NCI-H460 (cell line): ENCODE results near the gene MIOX. TPM values are rescaled to one million over a fixed set of nuclear protein-coding genes. Genes with fewer than 3 reads are reported as not detected.
A peak's percentile ranks its signal among the peaks of the same experiment; 100 is the strongest.

Experiments used
- DNase-seq: peaks from one replicate; pipeline ENCODE4 v3.0.0-alpha.2; 2016; ENCODE audit warnings: low read depth; ENCODE audit errors: extremely low read depth
- total RNA-seq: library from RNA; depleted of rRNA; stranded (reverse); fragments of >200 nt; shearing (Covaris generic); gene quantifications from 2 replicates; pipeline ENCODE4 v1.2.3, GENCODE V29; 2014

MIOX gene
- total RNA-seq, 1 experiment from 2014 or later, result 0.27 TPM

DNA sequence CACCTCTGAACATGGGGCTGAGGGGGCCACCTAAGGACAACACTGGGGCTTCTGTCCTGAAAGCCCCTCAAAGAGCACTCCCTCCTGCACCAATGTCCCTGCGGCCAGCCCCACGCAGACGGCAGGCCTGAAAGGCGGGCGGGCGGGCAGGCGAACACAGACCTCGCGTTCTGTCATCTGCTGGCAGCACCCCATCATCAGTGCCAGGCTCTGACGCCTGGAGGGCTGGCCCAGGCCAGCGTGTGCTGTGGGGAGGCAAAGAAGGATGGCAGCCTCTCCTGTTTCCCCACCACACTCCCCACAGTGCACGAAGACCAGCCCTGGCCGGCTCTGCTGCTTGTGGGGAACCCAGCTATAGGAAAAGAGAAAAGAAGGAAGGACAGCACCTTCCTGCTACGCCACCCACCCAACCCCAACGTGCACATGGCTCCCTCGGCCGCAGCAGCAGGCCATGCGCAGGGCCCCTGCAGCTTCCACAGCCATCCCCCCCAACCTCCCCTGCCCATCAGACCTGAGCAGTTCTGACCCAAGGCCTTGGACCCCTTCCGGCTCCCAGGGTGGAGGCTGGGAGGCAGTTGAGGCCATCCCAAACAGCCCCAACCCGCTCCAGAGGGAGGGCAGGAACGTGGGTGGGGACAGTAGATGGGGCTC lies 15.3 kb upstream of the MIOX start:
- DNase-seq, result no peak

DNA sequence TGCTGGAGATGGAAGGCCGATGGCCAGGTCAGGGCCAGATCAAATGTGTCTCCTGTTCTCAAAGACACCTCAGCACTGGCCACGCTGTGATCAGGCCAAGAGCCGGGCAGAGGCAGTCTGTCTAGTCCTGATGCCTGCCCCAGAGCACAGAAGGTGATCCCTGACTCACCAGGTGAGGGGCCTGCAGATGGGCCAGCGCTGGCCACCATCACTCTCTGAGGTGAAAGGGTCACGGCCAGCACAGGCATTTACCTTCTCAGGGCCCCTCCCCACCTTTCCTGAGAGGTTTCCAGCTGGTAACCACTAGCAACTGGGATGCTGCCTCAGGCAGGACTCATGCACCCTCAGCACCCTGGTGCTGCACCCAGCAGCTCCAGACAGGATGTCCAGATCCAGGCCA lies 14.7 kb upstream of the MIOX start:
- DNase-seq, result no peak

DNA sequence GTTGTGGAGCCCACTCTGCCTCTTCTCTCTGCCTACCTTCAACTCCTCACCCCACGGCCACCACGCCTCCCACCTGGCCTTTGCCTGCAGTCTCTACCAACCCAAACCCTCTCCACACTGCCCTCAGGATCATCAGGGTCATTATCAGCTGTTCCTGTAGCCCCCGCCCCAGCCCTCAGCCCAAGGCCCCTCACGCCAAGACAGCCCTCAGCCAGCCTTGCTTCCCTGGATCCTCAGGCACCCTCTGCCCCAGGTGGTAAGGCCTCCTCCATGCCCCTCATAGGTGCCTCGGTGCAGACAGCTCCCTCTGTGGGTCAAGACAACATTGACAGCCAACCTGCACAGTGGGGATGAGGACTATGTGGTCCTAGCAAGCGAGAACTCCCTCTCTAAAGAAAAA lies 13.6 kb upstream of the MIOX start:
- no peak for DNase-seq

DNA sequence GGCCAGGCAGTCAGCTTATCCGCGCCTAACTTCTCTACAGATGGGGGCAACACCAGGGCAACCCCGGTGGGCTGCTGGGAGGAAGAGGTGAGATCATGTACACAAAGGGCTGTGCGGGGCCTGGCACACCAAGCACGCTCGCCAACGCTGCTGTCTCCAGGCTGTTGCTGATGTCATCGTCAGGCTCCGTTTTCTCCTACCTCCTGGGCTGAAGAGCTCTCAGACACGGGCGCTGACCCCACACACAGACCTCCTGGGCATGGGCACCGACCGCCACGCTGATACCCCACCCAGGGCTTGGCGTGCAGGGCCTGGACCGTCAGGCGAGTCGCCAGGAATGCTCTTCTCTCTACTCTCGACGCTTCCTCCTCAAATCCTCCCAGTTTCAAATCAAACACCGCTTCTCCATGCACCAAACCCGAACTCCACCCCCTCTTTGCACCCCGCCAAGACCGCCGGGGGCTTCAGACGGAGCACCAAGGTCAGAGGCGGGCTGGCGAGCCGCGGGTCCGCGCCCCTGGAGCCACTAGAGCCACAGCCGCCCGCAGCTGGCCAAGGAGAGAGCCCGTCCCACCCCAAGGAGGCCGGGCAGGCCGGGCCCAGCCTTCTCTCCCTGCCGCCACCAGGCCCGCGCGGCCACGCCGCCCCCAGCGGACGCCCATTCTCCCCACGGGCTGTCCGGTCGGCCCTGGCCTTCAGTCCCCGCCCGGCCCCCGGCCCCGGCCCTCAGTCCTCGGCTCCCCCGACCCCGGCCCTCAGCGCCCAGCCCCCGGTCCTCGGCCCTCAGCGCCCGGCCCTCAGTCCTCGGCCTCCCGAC lies 12.6 kb upstream of the MIOX start:
- DNase-seq, result no peak

DNA sequence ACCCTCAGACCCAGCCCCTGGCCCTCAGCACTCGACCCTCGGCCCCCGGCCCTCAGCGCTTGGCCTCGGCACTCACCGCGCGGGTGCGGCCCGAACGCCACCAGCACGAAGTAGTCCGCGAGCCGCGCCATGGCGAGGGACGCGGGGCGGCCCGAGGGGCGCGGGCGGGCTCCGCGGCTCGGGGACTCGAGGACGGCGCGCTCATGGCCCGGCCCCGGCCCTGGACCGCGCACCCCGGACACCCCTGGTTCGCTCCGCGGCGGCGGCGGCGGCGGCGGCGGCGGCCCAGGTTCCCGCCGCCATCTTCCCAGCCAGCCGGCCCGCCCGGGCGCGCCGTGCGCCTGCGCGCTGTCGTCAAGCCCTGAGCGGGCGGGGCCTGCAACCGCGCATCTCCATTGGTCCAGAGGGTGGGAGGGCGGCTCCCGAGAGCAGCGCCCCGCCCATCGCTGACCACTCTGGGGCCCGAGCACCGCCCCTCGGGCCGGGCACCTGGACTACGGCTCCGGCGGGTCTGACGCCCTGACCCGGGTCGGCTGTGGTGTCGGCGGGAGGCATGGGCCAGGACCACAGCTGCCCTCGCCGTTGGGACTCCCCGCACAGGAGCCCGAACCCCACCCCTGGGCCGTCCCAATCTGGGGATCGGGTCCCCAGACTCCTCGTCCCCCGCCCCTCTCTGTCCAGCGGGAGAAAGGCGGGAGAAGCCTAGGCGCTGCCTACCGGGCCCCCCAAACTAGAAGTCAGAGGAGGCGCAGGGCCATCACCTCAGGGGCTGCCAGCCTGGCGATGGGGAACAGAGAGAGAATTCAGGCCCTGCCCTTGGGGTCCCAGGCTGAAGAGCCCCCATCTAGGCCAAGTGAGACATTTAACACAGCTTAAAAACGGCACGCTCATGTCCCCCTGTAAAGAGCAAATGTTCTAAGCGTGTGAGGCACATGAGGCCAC lies 11.7 kb upstream of the MIOX start, which contains the start of gene SBF1:
TSS of gene SBF1 (minus strand) at position 326 of the 942 bp plus-strand sequence. CDS start at position 131, 195 bp downstream.
- peak; percentile 82 for DNase-seq

DNA sequence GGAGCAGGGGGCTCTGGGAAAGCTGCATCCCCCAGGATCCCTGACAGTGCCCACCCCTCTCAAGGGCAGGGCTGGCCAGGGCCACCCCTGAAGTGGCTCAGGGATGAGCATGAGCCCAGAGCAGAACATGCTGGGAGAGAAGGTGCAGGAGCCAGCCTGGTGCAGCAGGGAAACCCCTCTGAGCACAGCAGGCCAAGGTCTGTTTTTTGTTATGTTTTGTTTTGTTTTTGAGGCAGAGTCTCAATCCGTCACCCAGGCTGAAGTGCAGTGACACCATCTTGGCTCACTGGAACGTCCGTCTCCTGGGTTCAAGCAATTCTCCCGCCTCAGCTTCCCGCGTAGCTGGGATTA lies 11.0 kb upstream of the MIOX start:
- no peak for DNase-seq

DNA sequence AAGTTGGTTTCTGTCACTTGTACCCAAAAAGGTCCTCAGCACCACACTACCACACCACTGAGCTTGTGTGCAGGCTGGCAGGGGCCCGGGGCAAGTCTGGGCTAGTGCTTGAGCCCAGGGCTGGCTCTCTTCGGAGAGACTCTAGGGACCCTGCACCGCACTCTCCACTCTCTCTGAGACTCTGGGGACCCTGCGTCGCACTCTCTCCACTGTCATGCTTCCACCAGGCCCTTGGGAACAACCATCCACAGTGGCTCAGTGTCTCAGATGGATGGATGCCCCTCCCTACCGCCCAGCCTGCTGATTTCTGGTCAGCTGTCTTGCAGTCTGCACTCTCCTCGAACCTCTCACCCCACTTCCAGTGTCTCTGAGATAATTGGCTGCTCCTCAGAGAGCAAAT lies 9.8 kb upstream of the MIOX start:
- no peak for DNase-seq

DNA sequence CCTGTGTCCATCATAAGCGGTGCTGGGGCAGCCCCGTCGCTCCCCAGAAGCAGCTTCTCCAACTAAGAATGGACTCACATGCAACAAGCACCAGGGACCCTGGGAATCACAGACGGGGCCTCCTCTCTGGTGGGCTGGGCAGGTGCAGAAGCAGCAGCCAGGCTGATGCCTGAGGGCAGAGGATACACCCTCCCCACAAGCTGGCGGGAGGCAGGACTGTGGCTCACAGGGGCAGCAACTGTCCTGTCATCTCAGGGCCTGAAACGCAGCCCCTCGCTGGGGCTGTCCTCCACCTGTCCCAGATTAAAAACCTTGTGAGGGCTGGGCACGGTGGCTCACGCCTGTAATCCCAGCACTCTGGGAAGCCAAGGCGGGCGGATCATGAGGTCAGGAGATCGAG lies 8.7 kb upstream of the MIOX start:
- no peak for DNase-seq

DNA sequence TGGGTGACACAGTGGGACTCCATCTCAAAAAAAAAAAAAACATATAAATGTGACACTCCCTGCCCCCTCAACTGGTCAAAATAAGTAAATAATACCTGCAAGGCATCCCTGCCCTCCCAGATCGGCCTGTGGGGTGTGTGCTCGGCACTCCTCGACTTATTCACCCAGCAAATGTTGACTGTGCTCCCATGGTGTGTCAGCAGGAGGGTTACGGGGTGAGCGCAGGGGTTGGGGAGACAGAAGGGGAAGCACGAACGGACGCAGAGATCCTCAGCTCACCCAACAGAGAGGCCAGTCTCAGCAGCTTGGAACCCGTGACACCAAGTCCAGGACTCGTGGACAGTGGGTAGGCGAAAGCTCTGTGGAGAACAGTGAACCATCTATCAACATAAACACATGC lies 6.9 kb upstream of the MIOX start:
- DNase-seq, result no peak

DNA sequence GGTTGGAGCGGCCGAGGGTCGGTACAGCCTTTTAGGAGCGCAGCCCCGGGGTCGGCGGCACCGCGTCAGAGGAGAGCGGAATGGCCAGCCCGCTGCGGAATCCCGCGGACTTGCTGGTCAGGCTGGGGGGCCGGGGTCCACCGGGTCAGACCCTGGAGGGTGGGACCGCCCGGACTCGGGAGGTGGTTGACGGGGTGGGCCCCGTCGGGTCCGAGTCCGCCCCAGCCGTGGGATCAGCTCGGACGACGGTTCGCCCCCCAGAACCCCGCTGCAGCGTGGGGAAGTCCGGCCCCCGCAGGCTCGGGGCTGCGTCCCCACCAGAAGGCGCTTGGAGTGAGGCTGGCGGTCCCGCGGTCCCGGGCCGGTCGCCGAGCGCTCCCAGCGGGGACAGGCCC lies 5.6 kb upstream of the MIOX start:
- DNase-seq, result no peak

DNA sequence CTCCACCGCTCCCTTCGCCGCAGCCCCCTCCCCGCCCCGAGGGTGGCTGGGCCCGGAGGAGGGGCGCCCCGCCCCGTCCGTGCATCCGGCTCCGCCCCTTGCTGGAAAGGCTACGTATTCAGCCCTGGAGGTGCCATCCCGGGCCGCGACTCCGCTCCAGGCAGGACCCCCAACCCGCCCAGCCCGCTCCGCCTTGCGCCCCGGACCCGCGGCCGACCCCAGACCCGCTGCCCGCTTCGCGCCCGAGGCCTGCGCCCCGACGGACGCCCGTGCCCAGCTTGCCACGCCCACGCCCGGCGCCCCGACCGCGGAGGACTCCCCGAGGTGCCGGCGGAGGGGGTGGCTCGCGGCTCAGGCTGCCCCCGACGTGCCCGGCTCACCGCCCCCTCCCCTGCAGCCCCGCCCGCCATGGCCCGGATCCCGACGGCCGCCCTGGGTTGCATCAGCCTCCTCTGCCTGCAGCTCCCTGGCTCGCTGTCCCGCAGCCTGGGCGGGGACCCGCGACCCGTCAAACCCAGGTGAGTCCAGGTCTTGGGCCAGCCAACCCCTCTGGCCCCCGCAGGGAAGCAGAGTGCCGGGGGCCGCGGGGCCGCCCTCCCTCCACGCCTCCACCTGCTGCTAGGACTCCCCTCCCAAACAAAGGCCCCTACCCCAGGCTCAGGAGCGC lies 5.1 kb upstream of the MIOX start, which contains the start of gene ADM2:
TSS of gene ADM2 (plus strand) at position 104 of the 667 bp plus-strand sequence. CDS start at position 409, 305 bp downstream.
- DNase-seq, result peak; percentile 27

DNA sequence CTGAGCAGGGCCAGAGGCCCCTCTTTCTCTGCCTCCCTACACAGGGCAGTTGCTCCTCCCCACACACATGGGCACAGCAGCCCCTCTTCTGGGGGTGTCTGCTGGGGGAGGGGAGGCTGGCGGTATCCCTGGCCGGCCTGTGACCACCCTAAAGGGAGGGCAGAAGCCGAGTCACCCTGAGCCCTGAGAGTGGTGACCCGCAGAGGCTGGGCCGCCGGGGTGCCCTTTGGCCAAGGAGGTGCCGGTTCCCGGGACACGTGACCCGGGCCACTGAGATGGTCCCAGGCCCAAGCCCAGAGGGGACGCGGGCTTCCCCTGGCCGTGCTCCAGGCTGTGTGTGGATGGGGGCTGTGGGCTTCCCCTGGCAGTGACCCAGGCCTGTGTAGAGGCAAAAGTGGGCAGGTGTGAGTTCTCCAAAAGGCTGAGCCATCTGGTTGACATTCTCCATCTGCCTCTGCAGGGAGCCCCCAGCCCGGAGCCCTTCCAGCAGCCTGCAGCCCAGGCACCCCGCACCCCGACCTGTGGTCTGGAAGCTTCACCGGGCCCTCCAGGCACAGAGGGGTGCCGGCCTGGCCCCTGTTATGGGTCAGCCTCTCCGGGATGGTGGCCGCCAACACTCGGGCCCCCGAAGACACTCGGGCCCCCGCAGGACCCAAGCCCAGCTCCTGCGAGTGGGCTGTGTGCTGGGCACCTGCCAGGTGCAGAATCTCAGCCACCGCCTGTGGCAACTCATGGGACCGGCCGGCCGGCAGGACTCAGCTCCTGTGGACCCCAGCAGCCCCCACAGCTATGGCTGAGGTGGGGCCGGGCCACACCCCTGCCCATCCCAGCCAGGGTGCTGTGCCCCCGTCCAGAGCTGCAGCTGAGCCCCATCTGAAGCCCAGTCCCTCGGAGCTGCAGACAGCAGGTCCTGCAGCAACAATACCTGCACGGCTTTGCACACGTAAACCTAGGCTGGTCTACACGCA lies 4.3 kb upstream of the MIOX start:
- no peak for DNase-seq

DNA sequence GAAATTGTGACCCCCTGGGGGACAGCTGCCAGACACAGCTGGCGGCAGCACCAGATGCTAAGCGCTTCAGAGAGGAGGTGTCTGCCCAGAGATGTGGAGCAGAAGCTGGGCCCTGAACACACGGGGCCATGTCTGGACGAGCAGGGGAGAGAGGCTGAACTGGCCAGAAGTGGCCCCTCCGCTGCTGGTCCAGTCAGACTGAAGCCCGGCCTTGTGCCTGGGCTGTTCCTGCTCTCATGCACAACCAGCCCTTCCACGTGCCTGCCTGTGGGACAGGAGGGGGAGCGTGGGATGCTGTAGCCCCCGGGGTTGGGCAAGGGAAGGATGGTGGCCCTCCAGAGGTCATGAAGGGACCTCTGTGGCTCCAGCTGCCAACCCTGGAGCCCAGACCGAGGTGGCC lies 3.6 kb upstream of the MIOX start:
- DNase-seq, result no peak

DNA sequence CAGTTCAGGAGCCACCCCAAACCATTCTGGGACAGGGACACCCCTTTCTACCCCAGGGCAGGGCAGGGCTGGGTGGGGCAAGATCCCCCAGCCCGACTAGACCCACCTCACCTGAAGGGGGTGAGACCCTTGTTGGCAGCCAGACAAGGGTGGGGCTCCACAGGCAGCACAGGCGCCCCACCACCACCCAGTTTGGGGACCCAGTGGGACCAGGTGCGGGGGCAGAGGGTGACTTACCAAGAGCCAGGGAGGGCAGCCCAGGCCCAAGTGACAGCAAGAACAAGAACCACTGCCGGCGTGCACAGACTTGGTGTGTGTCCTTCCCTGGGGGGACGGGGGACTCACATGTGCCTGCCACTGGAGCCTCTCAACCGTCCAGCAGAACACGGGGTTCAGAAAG lies 3.1 kb upstream of the MIOX start:
- DNase-seq, result no peak

DNA sequence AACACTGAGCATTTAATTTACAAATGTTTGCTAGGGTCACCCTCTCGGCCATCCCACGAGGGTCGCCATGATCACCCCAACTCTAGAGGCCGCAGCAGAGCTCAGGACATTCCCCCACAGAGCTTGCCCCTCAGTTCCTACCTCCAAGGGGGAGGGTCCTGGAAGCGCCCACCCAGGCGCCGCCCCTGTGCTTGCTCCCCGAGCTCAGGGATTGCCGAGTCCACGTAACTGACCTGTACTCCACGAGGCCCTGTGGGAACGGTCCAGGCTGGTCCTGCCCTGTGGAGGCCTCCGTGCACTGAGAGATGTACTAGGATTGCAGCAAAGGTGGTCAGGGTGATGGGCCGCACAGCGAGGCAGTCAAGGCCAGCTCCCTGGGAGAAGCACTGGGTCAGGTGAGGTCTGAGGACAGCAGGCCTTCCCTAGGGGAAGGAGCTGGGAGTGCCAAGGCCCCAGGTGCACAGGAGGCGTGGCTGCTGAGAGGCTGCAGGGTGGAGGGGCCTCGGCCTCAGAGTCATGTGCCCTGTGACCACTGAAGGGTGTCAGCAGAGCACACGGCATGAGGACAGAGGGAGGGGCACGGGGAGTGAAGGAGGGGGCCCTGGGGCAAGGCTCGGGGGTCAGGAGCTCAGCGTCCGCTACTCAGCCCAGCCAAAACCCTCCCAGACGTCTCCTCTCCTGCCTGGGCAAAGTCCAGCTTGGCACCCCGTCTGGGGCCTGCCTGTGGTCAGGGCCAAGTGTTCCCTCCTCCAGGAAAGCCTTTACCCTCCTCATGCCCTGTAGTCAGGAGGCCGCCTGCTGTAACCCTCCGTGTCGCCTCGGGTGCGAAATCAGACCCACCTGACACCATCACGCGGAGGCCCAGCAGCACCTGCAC lies 2.4 kb upstream of the MIOX start:
- DNase-seq, result no peak

DNA sequence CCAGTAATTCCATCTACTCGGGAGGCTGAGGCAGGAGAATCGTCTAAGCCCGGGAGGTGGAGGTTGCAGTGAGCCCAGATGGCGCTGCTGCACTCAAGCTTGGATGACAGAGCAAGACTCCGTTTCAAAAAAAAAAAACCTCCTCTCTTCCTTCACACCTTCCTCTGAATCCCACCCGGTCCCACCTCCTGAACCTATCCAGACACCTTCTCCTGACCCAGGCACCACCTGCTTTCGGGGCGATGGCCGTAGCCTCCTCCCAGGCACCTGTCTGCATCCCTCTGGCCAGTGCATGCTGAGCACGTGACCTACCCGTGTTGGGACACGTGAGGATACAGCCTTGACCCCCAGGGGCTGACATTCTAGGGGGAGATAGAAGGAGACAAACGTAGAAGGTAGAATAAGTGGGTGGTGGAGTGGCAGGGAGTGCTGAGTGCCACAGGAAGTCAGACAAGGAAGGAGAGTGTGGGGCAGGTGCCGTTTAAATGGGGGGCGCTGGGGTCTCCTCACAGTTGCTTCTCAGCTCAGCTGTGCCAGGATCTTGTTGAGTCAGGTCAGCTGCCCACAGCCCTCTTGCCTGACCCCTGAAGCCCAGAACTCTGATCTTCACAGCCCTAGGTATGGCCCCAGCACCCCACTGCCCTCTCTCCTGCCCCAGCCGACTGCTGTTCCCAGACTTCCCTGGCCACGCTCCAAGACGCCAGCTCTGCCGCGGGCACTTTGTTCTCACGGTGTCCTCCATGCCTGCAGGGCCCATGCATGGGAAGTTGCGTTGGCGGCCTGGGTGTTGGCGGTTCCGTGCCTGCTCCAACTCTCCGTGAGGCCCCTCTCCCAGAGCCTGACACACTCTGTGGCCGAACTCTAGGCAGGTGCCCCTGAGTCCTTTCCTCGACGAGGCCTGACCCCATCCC lies 1.2 kb upstream of the MIOX start:
- no peak for DNase-seq

DNA sequence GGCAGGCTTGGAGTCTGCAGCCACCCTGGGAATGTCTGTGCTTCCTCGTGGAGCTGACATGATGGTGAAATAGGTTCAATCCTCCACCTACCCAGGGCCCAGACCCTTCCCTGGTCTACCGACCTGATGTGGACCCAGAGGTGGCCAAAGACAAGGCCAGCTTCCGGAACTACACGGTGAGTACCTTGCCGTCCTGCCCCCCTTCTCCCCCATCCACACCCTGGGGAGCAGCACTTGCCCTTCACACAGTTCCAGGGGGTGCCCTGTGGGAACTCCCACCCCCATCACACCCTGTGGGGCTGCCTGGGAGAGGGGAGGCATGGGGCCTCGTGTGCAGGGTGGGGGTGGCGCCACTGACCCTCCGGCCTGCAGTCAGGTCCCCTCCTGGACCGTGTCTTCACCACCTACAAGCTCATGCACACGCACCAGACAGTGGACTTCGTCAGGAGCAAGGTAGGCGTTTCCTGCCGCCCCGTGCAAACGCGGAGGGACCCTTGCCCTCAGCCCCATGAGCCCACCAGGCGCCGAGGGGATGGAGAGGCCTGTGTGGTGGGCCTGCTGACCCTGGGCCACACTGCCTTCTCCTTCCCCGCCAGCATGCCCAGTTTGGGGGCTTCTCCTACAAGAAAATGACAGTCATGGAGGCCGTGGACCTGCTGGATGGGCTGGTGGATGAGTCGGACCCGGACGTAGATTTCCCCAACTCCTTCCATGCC lies 789 bp downstream of the MIOX start:
- no peak for DNase-seq
